GM19467 (cell line): ENCODE data around the gene FTO.

Source experiments
- ATAC-seq: cut with Tn5 transposase; IDR thresholded peaks from one replicate; pipeline ENCODE4 v1.9.1; 2021; ENCODE audit warnings: mild to moderate bottlenecking, moderate library complexity; ENCODE audit not compliant: unreplicated experiment

Gene FTO

GRCh38 chr16:53953336-53953735, 249.4 kb downstream of the FTO start:
- ATAC-seq = no peak

DNA sequence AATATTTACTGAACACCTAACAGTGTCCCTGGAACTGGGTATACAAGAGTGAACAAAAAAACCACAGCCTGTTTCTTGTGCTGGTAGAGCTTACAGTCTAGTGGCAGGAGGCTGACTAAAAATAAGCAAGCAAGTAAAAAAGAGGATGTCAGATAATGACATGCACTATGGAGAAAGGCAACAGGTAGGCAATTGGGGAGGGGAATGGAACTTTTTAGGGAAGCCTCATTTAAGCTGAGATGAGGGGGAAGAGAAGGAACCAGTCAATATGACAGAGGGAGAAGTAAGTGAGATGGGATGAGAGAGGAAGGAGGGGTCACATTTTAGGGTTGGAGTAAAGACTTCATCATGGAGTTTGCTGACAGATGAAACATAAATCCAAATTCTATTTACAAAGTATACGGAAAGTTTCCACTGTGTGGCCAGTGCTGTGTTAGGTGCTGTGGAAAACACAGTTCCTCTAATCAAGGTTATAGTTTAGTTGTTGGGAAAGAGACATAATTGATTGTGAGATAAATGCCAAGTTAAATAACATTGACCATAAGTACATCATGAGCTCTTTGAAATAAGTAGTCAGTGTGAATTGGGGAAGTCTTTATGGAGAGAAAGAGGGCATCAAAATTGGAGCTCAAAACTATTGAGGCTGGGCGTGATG, 251.4 kb downstream of the FTO start:
- ATAC-seq = no peak

GRCh38 chr16:53958341-53958880, 254.5 kb downstream of the FTO start:
- no peak for ATAC-seq

DNA sequence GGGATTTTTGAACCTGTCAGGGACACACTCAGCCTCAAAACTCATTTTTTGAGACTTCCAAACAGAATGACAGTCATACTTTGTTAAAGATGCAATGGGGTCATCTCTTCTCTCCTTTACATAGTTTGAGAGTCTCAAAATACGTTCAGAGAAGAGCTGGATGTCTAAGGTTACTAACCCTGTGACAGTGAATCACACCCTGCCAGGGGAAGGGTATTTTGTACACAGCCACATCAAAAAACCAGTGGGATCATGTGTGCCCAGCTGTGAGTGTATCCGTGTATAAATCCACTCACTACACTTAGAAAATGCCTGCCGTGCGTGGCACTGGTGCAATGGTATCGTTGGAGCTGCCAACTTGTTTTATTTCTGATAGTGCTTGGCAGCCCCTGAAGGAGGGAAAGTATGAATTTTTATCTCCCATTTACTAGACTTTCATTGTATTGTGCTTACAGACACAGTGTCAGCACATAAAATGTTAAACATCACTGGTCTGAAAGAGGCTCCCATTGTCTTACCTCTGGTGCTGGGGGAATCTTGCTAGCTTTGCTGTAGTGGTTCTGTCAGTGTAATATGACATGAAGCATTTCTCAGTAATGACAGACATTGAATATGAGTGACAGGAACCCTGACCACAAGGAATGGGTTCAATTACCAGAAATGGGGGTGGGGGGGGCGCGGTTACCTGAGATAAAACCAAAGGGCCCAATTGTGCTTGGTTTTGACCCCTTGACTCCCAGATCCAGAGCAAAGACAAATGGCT, 256.3 kb downstream of the FTO start:
- no peak for ATAC-seq

GRCh38 chr16:53960954-53961616, 257.1 kb downstream of the FTO start:
- ATAC-seq = no peak

GRCh38 chr16:53962041-53962440, 258.1 kb downstream of the FTO start:
- ATAC-seq = no peak

DNA sequence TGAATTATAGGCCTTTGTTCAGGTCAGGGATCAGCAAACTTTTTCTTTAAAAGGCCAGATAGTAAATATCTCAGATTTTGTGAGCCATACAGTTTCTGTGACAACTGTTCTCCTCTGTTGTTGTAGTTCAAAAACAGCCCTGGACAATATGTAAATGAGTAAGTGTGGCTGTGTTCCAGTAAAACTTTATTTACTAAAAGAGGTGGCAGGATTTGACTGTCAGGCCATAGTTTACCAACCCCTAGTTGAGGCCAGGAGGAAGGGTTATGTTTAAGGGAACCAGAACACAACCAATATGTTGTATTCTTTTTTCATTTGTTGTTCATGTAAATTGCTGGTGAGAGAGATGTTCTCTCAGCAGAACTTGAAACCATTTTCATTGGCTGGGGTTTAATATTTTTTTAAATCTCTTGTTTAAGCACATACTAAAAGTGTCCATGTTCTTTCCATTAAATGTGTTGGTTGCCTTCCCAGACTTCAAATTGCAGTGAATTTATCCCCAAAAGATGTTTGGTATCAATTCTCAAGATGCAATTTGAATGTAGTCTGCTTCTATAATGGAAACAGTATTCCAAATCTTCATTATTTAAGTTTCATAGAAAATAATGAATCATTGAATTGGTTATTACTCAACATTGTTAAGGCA, 260.3 kb downstream of the FTO start:
- no peak for ATAC-seq

GRCh38 chr16:53966821-53967571, 263.0 kb downstream of the FTO start:
- no peak for ATAC-seq

DNA sequence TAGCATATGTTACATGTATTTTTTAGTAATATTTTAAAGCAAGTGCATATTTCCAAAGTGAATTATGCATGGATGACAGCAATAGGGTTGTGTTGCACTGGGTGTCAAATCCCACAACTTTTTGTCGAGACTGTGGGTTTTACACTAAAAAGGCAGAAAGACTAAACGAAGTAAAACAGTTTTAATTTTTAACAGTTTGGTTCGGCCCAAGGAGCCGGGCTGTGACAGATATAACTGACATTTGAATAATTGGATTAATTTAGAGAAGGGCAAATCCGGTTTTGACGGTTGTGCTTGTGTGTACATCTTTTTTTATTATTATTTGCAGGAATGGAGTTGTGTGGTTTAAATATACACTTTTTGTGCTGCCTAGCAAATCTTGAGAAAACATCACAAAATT, 263.6 kb downstream of the FTO start:
- ATAC-seq = no peak

GRCh38 chr16:53968454-53968853, 264.5 kb downstream of the FTO start:
- no peak for ATAC-seq

DNA sequence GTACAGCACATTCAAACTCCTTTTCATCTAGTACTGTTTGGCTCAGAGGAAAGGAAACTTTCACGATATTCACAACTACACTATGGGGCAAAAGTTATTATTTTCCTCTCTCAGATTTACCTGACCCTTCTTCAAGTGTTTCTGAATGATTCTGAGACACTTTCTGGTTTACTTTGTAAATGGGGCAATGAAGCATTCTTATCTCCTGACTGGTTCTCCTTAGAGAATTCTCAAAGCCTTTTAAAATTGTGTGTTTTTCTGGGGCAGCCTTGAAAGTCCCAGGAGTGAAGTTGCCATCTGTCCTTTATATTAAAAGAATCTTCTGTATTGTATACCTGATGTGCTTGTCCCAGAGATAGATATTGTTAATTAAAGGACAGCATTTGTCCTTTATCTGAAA, 264.9 kb downstream of the FTO start:
- no peak for ATAC-seq

DNA sequence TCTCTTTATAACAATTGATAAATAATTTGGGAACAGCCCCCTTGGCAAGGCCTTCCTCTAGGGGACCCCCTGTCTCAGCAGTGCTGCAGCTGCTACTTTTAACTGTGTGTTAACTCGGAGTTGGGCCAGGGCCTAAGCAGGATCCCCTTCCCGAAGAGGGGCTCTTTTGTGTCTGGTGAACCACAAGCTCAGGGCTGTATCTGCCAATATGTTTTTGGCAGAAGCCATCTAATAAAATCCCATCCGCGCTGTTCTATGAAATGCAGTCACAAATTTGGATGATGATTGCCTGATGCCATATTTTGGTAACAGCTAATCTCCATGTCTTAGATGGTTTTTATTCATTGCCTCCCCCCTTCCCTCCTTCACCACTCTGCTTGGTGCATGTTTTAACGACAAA, 267.7 kb downstream of the FTO start:
- ATAC-seq = no peak

DNA sequence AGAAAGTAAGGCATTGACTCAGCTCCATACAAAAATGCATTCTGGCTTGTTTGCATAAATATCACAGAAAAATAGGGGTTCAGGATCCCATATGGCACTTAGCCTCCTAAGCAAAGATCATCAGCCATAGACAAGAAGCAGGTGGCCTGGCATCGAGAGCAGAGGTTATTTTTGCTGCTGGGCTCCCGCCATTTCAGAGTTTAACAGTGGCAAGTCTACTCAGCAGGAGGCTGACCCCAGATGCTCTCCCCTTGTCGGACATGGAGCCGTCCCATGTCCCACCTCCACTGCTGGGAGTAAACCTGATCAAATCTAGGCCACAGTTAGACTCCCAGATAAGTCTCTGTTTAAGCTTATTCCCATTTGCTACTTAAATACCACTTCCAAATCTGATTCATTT, 269.1 kb downstream of the FTO start:
- no peak for ATAC-seq

DNA sequence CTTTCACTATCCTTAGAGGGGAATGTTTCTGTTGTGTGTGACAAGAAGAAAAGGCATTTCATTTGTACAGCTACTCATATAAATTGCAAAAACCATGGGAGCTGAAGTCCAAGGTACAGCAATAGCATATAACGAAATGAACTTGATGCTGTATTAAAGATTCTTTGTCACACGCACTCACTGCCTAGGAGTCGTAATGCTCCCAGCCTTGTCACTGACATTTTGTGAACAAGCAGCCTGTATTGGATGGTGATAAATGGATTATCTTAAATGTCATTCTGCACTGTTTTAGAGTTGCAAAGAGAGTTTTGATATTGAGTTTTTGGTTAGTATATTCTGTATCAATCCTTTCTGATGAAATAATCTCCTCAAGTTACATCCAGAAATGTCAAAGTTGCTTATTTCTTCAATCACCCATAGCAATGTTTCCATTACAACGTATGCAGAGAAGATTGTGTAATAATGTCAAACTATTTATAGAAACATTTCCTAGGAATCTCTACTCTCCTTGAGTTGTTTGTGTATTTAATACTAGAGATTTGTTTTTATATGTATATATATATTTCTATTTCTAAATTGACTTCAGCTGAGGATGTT, 270.6 kb downstream of the FTO start:
- ATAC-seq = no peak

- ATAC-seq = no peak
These were observed 276.7 kb downstream of the FTO start for GRCh38 chr16:53980675-53981074.

DNA sequence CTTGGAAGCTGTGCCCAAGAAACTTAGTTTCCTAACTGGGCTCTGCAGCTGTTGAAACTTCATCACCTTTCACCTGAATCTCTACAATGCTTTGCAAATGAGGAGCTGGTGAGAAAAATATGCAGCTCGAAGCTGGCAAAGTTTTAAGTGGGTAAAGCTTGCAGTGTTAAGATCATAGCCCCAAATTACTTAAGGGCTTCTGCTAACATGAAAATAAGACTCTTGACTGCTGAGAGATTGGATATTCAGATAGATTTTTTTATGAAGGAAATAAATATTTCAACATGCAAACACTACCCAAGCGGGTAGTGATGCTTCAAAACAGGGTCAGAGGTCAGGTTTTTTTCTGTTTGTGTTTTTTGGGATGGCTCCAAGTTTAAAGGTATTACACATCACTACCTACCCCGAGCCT, 278.7 kb downstream of the FTO start:
- no peak for ATAC-seq

DNA sequence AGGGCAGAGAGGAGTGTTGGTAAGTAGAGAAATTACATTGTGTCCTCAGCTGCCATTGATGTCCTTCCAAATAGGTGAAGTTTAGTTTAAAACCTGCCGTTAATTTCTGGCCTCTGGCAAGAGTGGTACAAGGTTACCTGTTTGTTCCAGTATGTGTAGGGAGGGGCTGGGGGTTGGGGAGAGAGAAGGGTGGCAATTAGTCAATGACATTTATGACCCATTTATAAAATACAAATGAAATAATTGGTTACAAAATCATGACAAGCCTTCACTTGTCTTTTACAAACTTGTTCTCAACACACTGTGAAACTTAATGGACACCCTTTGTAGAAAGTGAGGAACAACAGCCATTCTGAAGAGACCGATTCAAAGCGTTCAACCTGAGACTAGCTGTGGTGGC, 281.0 kb downstream of the FTO start:
- no peak for ATAC-seq

- ATAC-seq = no peak
These were observed 281.9 kb downstream of the FTO start for GRCh38 chr16:53985861-53986260.

GRCh38 chr16:53986793-53987192, 282.8 kb downstream of the FTO start:
- ATAC-seq = no peak

DNA sequence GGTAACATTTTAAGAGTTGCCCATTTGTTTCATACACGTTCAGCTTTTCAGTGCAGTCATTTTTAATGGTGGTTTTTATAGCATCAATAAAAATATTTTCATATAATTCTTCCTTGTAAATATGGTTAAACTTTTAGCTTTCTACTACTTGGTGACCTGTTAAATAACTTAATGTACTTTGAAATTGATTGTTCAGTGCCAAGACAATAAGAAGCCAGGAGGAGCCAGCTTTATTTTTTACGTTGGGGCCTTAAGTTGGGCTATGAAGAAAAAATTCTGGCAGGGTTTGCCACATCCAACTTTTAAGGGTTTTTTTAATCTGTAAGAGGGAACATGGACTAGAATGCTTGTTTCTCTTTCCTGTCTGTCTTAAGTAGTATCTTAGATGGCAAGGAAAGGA, 284.2 kb downstream of the FTO start:
- ATAC-seq = no peak
